Measurements from ENCODE around the gene RNF223.
"Not testable (repeated sequence)": the region's sequence is repeated elsewhere in the genome, so short reads cannot be mapped to it uniquely, and the experiment has no call there.

The RNF223 gene

GRCh38 chr1:1087351-1088028 is 13.4 kb upstream of the RNF223 start:
- no peak for DNase-seq (ENCODE audit: low read depth, low spot score)

- DNase-seq (ENCODE audit: low read depth, low spot score) = no peak
Observed at GRCh38 chr1:1086911-1087341, 12.8 kb upstream of the RNF223 start.

GRCh38 chr1:1085911-1086841 is 12.1 kb upstream of the RNF223 start:
- no peak for DNase-seq (ENCODE audit: low read depth, low spot score)

GRCh38 chr1:1085171-1085841 is 11.2 kb upstream of the RNF223 start:
- DNase-seq (ENCODE audit: low read depth, low spot score) = no peak

GRCh38 chr1:1084372-1085170 is 10.5 kb upstream of the RNF223 start:
- DNase-seq (ENCODE audit: low read depth, low spot score) = no peak

- no peak for DNase-seq (ENCODE audit: low read depth, low spot score)
Observed at GRCh38 chr1:1083416-1084371, 9.6 kb upstream of the RNF223 start.

GRCh38 chr1:1082776-1083415 is 8.8 kb upstream of the RNF223 start:
- DNase-seq (ENCODE audit: low read depth, low spot score) = no peak

- no peak for DNase-seq (ENCODE audit: low read depth, low spot score)
Observed at GRCh38 chr1:1082239-1082775, 8.2 kb upstream of the RNF223 start.

- no peak for DNase-seq (ENCODE audit: low read depth, low spot score)
Observed at GRCh38 chr1:1081311-1082238, 7.5 kb upstream of the RNF223 start.

- DNase-seq (ENCODE audit: low read depth, low spot score) = no peak
Observed at GRCh38 chr1:1080951-1081310, 6.8 kb upstream of the RNF223 start.

GRCh38 chr1:1080122-1080757 is 6.1 kb upstream of the RNF223 start:
- no peak for DNase-seq (ENCODE audit: low read depth, low spot score)

GRCh38 chr1:1079408-1080121 is 5.5 kb upstream of the RNF223 start:
- no peak for DNase-seq (ENCODE audit: low read depth, low spot score)

- DNase-seq (ENCODE audit: low read depth, low spot score) = not testable (repeated sequence)
Observed at GRCh38 chr1:1077396-1077795, 3.3 kb upstream of the RNF223 start.

GRCh38 chr1:1075148-1075935 is 1.2 kb upstream of the RNF223 start:
- no peak for DNase-seq (ENCODE audit: low read depth, low spot score)

- no peak for DNase-seq (ENCODE audit: low read depth, low spot score)
Observed at GRCh38 chr1:1074631-1075147, 583 bp upstream of the RNF223 start.
